Central memory CD4-positive, alpha-beta T cell (primary cell): ENCODE measurements around the gene SLC6A20.
"Not testable (repeated sequence)": the region's sequence is repeated elsewhere in the genome, so short reads cannot be mapped to it uniquely, and the experiment has no call there.

Experiments
- DNase-seq: peaks from one replicate; pipeline ENCODE4 v3.0.0; 2022

The SLC6A20 gene

DNA sequence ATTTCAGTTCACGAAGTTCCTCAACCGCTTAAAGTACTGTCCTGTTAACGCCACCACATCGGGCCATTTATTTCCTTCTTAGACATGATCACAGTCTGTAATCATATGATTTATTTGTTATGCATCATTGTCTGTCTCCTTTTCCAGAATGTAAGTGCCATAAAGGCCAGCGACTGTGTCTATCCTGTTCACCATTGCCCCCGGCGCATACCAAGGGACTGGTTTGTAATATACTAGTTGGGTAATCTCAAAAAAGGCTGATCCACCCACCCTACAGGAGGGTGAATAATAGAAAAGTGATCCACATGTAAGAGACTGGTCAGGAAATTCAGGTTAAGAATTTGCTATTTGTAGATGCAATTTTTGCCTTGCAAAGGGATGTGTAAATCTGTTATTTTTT is 41.9 kb downstream of the SLC6A20 start:
- DNase-seq = no peak

DNA sequence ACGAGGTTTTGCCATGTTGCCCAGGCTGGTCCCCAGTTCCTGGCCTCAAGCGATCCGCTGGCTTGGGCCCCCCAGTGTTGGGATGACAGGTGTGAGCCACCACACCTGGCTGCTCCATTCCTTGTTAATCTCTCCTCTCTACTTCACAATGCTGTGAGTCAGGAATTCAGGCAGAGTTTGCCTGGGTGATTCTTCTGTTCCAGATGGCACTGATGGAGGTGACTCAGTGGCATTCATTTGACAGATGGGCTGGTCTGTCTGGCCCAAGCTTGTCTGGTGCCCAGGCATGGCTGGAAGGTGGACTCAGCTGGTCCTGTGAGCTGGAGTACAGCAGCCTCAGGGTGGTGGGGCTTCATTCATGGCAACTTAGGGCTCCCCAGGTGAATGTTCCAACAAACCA is 43.2 kb downstream of the SLC6A20 start:
- no peak for DNase-seq

- DNase-seq = no peak
Observed at GRCh38 chr3:45751537-45752242, 44.6 kb downstream of the SLC6A20 start.

DNA sequence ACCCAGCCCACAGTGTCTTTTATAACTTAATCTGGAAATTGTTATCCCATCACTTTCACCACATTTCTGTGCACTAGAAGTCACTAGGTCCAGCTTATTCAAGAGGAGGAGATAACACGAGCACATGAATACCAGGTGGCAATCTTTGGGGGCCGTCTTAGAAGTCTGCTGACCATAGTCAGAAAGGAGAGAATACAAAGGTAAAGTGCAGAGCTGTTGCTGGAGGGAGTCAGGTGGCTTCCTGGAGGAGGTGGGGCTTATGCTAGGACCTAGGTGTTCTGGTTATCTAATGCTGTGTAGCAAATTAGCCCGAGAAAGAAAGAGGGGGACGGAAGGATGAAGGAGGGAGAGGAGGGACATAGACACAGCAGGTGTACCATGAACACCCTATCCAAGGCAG is 46.5 kb downstream of the SLC6A20 start:
- DNase-seq = no peak

- not testable (repeated sequence) for DNase-seq
Observed at GRCh38 chr3:45749036-45749600, 47.2 kb downstream of the SLC6A20 start.

DNA sequence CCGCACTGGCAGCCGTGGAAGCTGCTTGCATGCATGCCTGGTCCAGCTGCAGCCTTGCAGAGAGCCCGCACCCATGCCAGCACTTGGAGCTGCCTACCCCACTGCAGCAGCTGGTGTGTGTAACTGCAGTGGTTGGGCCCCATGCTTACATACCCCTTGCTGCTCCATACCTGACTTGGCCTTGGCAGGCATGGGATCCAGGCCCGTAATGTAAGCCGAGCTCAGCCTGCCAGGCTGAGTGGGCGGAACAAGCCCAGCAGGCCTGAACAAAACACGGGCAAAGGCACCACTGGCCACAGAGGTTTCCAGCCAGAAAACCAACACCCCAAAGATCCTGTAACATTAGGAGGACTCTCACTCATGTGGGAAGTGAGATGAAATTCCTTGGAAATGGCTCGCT is 48.3 kb downstream of the SLC6A20 start:
- DNase-seq = no peak

- DNase-seq = no peak
Observed at GRCh38 chr3:45746777-45747622, 49.3 kb downstream of the SLC6A20 start.

GRCh38 chr3:45746165-45746776 is 50.1 kb downstream of the SLC6A20 start:
- no peak for DNase-seq

DNA sequence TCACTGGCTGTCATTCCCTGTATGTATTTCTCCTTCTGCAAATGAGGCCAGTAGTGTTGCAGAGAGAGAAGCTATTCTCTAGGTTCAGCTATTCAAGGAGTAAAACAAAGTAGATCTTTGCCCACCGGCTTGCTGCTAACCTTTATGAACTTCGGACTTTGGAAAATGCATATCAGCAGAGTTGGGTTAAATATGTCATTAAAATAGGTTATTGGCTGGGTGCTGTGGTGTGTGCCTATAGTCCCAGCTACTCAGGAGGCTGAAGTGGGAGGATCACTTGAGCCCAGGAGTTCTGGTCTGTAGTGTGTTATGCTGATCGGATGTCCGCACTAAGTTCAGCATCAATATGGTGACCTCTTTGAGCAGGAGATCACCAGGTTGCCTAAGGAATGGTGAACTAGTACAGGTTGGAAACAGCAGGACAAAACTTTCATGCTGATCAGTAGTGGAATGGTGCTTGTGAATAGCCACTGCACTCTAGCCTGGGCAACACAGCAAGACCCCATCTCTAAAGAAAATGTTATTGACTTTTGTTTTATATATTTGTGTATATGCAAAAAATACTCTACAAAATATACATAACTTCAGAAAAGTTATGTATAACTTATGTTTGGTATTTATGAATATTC is 53.8 kb downstream of the SLC6A20 start:
- no peak for DNase-seq

DNA sequence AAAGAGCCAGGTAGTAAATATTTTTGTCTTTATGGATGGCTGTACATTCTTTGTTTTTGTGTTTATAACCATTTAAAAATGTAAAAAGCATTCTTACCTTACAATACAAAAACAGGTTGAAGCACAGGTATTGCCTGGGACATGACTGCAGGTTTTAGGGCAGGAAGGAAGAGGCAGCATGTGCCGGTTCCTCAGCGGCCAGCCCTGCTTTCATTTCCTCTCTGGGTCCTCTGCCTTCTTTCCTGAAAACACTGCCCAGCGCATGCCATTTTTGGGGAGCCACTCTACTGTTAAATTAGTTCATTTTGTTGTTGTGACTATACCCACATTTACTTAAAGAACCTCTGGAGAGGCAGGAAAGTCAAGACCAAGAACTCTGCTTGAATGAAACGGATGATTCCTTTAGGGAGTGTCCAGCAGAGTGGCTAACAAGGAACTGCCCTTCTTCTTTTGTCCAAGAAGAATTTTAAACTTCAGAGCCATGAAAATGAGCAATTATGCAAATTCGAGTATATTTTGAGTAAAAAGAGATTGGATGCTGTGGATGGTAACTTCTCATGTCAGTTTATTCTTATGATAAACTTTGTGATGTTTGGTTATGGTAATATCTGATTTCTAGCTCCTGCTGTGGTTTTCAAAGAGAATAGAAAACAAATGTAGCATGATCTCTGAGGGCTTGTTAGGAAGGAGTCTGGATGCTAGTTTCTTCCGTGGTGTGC is 54.4 kb downstream of the SLC6A20 start:
- no peak for DNase-seq

GRCh38 chr3:45741247-45741646 is 55.1 kb downstream of the SLC6A20 start:
- DNase-seq = no peak

DNA sequence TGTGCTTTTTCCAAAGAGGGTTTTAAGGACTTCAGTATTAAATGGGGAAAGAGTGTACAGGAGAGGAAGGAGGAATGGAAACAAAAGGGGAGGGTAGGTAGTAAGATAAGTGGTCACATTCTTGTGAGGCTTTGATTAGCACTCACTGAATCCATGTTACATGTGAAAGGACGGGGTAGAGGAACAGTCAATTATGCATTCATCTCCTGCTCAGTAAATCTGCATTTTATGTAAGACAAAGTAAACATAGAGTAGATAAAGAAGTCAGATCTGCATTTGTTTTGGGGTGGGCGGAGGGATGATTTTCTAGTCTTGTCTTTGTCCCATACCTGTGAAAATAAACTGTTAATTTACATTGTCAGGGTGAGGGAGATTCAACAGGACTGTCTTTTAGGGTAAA is 56.3 kb downstream of the SLC6A20 start:
- DNase-seq = no peak

- DNase-seq = no peak
Observed at GRCh38 chr3:45737234-45737633, 59.1 kb downstream of the SLC6A20 start.

DNA sequence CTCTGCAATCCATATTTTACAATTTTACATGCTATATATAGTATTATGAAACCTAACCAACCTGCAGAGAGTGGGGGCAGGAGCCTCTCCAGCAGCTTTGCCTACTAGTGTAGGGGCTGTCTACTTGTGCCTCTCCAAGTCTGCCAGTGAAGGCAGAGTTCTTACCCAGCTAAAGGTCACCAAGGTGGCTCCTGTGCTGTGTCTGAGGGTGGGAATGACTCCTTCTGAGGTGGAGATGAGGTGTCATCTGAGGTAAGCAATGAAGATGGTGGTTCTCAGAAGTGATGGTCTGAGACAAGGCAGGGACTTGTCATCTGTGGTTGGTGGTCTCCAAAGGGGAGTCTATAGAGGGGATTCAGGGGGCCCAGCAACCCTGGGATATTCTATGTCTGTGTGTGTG is 59.6 kb downstream of the SLC6A20 start:
- DNase-seq = no peak

DNA sequence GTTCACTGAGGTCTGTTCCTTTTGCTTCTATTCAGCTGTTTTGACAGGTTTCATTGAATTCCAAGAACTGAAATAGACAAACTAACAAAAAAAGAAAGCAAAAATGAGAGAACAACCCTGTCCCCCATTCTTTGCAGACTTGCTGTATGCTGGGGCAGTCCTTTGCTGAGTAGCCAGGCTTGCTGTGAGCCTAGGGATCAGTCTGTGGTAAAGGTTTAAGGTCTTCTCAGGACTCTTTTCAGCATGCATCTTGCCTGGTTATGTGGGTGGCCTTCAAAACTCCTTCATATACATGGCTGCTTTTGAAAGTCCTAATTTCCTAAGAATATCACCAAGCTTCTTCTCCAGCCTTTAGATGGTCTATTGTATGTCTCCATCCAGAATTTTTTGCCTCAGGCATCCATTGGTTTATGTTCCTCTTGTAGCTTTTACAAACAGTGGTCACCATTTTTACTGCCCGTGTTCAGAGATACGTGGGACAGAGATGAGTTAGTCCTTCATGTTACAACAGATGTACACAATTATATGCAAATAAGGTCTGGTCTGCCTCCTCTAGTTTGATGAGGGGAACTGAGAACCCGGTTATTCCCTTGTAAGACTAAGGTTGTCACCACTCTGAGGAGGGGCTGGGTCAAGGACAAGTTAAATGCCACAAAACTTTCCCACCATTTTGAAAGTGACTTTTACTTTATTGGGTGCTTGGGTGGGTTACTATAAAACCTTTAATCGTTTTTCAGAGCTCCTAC is 65.8 kb downstream of the SLC6A20 start:
- DNase-seq = no peak

DNA sequence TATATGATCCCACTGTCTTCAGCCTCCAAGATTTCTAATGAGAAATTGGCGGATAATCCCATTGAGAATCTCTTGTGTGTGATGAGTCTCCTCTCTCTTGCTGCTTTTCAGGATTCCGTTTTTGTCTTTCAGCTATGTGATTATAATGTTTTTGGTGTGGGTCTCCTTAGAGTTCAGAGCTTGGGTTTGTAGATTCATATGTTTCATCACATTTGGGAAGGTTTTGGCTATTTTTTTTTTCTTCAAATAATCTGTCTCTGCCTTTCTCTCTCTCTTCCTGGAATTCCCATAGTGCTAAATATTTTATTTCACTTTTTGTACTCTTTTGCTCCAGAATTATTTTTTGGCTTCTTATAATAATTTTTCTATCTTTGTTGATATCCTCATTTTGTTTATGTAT is 66.7 kb downstream of the SLC6A20 start:
- no peak for DNase-seq

- DNase-seq = no peak
Observed at GRCh38 chr3:45724911-45725310, 71.4 kb downstream of the SLC6A20 start.

DNA sequence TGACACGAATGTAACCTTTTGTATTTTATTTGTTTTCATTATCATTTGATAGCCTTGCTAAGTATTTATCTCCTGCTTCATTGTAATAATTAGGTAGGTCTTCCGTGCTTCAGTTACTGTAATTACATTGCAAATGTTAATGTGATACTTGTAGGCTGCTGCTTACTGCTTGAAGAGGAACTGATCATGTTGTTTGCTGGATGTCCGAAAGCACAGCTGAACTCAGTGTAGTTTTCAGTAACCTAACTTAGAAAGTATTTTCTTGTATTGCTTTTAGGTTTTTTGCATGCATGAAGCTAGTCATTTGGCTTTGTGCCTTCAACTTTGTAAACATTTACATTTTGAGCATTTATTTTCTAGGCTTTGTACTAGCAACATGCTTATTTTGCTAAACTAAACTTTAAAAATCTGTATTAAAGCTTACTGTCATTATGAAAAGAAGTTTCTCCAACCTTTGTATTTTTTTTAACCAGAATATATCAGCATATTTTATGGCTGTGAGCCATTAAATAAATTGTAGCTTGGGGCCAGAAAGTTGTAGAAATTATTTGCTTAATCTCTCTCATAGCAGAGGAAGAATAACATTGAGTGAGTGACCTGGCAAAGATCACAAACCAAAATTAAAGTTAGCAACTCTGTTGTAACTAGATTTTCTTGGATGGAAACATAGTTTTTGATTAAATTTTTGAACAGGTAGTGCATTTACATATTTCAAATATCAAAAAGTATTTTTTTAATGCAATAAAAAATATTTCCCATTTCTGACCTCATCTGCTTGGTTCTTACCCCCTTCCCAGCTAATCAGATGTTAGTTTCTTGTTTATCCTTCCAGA is 76.5 kb downstream of the SLC6A20 start:
- DNase-seq = no peak

- DNase-seq = no peak
Observed at GRCh38 chr3:45716790-45717336, 79.5 kb downstream of the SLC6A20 start.

GRCh38 chr3:45715945-45716344 is 80.4 kb downstream of the SLC6A20 start:
- no peak for DNase-seq
